CD4-positive, alpha-beta T cell (primary cell): ENCODE results near the gene USP19. TPM values are rescaled to one million over a fixed set of nuclear protein-coding genes. Genes with fewer than 3 reads are reported as not detected.
A peak's percentile ranks its signal among the peaks of the same experiment; 100 is the strongest.

Experiments used
- ATAC-seq: fragments of 200-7000 bp; cut with Tn5 transposase; one replicate; pipeline ENCODE4 v1.10.0; 2022; ENCODE audit warnings: mild to moderate bottlenecking; ENCODE audit not compliant: poor library complexity
- CTCF ChIA-PET: fragments of 350-600 bp; sonication (Branson Sonifier 250); formaldehyde crosslinking; loops from one replicate; lab custom pipeline; 2021; ENCODE audit warnings: antibody characterized with exemption, inconsistent platforms; lab: Charles Lee
- POLR2A ChIA-PET: fragments of 350-600 bp; sonication (Branson Sonifier 250); formaldehyde crosslinking; loops from one replicate; lab custom pipeline; 2021; ENCODE audit warnings: antibody characterized with exemption, inconsistent platforms; lab: Charles Lee
- DNase-seq, 14 experiments: peaks; one replicate each; pipeline ENCODE4 v3.0.0-alpha.2; 2013 to 2020; ENCODE audit warnings: mixed read lengths in 2 of 14
- H3K27ac ChIP-seq, 2 donors: one replicate each; pipeline versions ENCODE4 v1.5.1 to v1.7.0; 2013; ENCODE audit warnings: low read length in 2 of 2, low read depth in 1 of 2, mild to moderate bottlenecking in 1 of 2
- H3K27me3 ChIP-seq, 2 experiments: 1 replicate in 1 of 2; 2 replicates in 1 of 2; pipeline versions ENCODE4 v1.6.1 to v1.7.0; 2013; ENCODE audit warnings: low read length in 2 of 2, control low read depth in 1 of 2, mild to moderate bottlenecking in 1 of 2, moderate library complexity in 1 of 2; ENCODE audit not compliant: insufficient read depth in 2 of 2, control insufficient read depth in 1 of 2
- H3K36me3 ChIP-seq: one replicate; pipeline ENCODE4 v1.6.1; 2013; ENCODE audit warnings: low read length, control low read depth; ENCODE audit not compliant: insufficient read depth
- H3K4me1 ChIP-seq: one replicate; pipeline ENCODE4 v1.6.1; 2013; ENCODE audit warnings: low read length, control low read depth; ENCODE audit not compliant: insufficient read depth
- H3K4me3 ChIP-seq: one replicate; pipeline ENCODE4 v1.5.1; 2013; ENCODE audit warnings: mild to moderate bottlenecking, low read length, moderate library complexity
- H3K9me3 ChIP-seq, 2 experiments: 1 replicate in 1 of 2; 2 replicates in 1 of 2; pipeline versions ENCODE4 v1.6.1 to v1.7.0; 2013; ENCODE audit warnings: low read length in 2 of 2, mild to moderate bottlenecking in 2 of 2, control low read depth in 1 of 2, moderate library complexity in 1 of 2; ENCODE audit not compliant: control insufficient read depth in 1 of 2, insufficient read depth in 1 of 2
- H3K27ac Mint-ChIP-seq: one replicate; pipeline ENCODE4 v1.8.0; 2020; ENCODE audit warnings: mixed read lengths
- H3K27me3 Mint-ChIP-seq: one replicate; pipeline ENCODE4 v1.8.0; 2021; ENCODE audit warnings: mixed read lengths
- H3K36me3 Mint-ChIP-seq: one replicate; pipeline ENCODE4 v1.8.0; 2021; ENCODE audit warnings: low read depth, mixed read lengths
- H3K4me1 Mint-ChIP-seq: one replicate; pipeline ENCODE4 v1.8.0; 2021; ENCODE audit warnings: low read depth, mixed read lengths
- H3K4me3 Mint-ChIP-seq: one replicate; pipeline ENCODE4 v1.8.0; 2020; ENCODE audit warnings: mild to moderate bottlenecking, mixed read lengths
- H3K9me3 Mint-ChIP-seq: one replicate; pipeline ENCODE4 v1.8.0; 2020; ENCODE audit warnings: mixed read lengths
- intact Hi-C, 2 experiments: fragments of 100-400 bp; cut with DNase I in 1 of 2; cut with micrococcal nuclease in 1 of 2; formaldehyde crosslinking; loops; one replicate each; pipeline versions ENCODE4 v1.15.1 to v1.9.0; 2023 to 2025; cut with DNase I, micrococcal nuclease
- total RNA-seq, 174 experiments: library from RNA in 2 of 174; stranded (reverse) in 2 of 174; gene quantifications; one replicate each; pipeline ENCODE4 v1.2.3 and lab custom pipeline; 2021 to 2026
- TF ChIP-seq, protein P1 (sequence below): fragments of 200-600 bp; IDR thresholded peaks from one replicate; pipeline ENCODE4 v1.8.0; 2022; ENCODE audit warnings: antibody characterized with exemption, mild to moderate bottlenecking

USP19 gene
- total RNA-seq, 2 experiments from 2014 or later = 84.9 to 86.2 TPM

DNA sequence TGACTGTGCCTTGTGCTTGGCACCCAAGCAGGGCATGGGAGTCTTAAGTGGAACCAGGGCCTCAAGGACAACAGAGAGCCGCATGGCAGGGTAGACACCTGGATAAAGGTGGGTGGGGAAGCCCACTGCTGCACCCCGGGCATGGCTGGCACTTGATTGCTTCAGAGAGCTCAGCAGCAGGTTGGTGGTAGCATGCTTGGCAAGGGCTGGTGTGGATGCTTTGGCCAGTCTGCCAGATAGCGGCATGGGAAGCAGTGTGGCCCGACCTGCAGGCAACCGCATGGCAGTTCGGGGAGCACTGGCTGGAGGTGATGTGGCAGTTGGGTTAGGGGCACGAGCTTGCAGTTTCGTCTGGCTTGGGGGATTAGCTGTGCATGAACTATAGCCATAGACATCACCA is 43.0 kb upstream of the USP19 start:
- peak overlapping the region; percentile 97 for H3K4me3 Mint-ChIP-seq
- Histone ChIP-seq H3K27me3 (no peaks in the 10 kb centered on the region), H3K4me1 (peaks cover 23% of the 10 kb centered on the region), H3K36me3 (peaks cover 21% of the 10 kb centered on the region), H3K27ac (no peak overlapping the region), H3K4me3 (no peak overlapping the region), H3K9me3 (peaks cover 0 to 7% of the 10 kb centered on the region in 2 experiments)
- TF ChIP-seq, protein P1, sequence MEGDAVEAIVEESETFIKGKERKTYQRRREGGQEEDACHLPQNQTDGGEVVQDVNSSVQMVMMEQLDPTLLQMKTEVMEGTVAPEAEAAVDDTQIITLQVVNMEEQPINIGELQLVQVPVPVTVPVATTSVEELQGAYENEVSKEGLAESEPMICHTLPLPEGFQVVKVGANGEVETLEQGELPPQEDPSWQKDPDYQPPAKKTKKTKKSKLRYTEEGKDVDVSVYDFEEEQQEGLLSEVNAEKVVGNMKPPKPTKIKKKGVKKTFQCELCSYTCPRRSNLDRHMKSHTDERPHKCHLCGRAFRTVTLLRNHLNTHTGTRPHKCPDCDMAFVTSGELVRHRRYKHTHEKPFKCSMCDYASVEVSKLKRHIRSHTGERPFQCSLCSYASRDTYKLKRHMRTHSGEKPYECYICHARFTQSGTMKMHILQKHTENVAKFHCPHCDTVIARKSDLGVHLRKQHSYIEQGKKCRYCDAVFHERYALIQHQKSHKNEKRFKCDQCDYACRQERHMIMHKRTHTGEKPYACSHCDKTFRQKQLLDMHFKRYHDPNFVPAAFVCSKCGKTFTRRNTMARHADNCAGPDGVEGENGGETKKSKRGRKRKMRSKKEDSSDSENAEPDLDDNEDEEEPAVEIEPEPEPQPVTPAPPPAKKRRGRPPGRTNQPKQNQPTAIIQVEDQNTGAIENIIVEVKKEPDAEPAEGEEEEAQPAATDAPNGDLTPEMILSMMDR = no peak
- peak overlapping the region; percentile 47 for H3K27ac Mint-ChIP-seq
- no peaks in the 10 kb centered on the region for H3K9me3 Mint-ChIP-seq
- peaks cover 31% of the 10 kb centered on the region for H3K4me1 Mint-ChIP-seq
- ATAC-seq = no peak
- H3K36me3 Mint-ChIP-seq = peaks cover 36% of the 10 kb centered on the region
- CTCF ChIA-PET = no interaction called here
- no peaks in the 10 kb centered on the region for H3K27me3 Mint-ChIP-seq
- intact Hi-C loops = loop anchor here (2.0 to 10.0 kb wide), 2 partner anchors 43 to 249 kb away; partner anchors contain the start of genes ARIH2 (in 1 of the 2) and USP19 (in 1 of the 2)
- POLR2A ChIA-PET = interaction anchor here (1.1 to 1.7 kb wide), 2 partner anchors 70 to 134 kb away, joined by 3 read pairs; partner anchors contain the start of gene IMPDH2
- DNase-seq = no peak

DNA sequence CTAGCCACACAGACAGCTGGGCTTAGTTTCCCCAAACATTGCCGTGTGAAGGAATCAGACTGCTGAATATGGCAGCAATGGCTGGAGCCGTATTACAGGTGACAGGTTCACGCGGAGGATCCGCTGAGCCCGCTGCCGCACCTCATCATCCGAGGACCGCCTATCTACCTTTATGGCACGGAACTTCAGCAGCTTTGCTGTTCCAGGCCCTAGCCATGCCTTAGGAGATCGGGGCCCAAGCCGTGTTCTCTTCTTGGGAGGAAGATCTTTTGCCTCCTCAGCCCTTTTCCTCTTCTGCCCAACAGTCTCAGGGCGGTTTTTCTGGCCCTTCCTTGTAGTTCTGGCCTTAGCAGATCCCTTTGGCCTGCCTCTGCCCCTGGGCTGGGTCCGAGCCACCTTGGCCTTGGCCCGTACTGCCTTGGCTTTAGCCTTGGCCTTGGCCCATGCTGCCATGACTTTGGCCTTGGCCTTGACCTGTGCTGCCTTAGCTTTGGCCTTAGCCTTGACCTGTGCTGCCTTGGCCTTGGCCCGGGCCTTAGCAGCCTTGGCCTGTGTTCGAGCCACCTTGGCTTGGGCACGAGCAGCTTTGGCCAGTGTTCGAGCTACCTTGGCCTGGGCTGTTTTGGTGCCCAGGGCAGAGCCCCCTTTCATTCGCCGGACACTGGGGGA is 42.3 kb upstream of the USP19 start:
- Histone ChIP-seq H3K27me3 (no peaks in the 10 kb centered on the region), H3K4me3 (no peak overlapping the region), H3K9me3 (peaks cover 0 to 7% of the 10 kb centered on the region in 2 experiments), H3K36me3 (peaks cover 21% of the 10 kb centered on the region), H3K4me1 (peaks cover 23% of the 10 kb centered on the region), H3K27ac (no peak overlapping the region)
- TF ChIP-seq, protein P1 = no peak
- Mint-ChIP-seq H3K4me1 (peaks cover 36% of the 10 kb centered on the region), H3K9me3 (no peaks in the 10 kb centered on the region), H3K27me3 (no peaks in the 10 kb centered on the region), H3K4me3 (no peak overlapping the region), H3K27ac (no peak overlapping the region), H3K36me3 (peaks cover 36% of the 10 kb centered on the region)
- no peak for DNase-seq
- ATAC-seq = no peak
- ChIA-PET POLR2A (interaction anchor here (1.1 to 1.7 kb wide), 2 partner anchors 70 to 134 kb away, joined by 3 read pairs; partner anchors contain the start of gene IMPDH2), CTCF (no interaction called here)
- intact Hi-C loops = loop anchor here in 1 of 2 experiments (10.0 kb wide), 1 partner anchor 248 kb away; the partner anchor contains the start of gene ARIH2

DNA sequence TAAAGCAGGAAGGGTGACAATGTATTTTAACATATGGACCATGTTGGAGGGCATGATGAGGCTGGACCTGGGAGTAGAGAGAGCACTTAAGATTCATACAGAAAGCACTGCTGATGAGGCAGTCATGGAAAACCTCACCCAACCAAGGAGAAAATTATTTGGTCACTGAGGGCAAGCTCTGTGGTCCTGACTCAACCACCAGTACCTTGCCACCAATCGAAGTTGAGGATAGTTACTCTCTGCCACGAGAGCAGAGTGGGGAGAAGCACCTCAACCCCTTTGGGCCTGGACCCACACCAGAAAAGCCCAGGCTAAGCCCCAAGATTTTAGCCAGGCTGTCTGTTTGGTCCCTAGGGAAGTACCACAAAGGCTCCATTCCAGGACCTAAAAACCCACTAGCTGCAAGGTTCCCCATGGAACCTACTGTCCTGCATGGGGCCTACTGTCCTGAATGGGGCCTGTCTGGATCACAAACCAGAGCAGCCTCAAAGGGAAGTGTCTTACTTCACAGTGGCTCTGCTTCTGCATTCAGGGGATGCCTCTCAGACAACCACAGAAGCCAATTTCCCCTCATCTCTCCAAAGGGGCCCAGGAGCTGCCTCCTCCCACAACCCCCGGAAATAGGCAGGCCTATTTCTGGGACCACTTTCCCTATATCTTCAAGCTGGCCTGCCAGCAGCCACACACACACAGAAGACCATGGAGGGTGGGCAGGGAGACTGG is 41.3 kb upstream of the USP19 start:
- Mint-ChIP-seq H3K4me3 (no peak overlapping the region), H3K9me3 (no peaks in the 10 kb centered on the region), H3K36me3 (peaks cover 36% of the 10 kb centered on the region), H3K27me3 (no peaks in the 10 kb centered on the region), H3K27ac (no peak overlapping the region), H3K4me1 (peaks cover 36% of the 10 kb centered on the region)
- DNase-seq = no peak
- peaks cover 22% of the 10 kb centered on the region for H3K4me1 ChIP-seq
- no peaks in the 10 kb centered on the region for H3K27me3 ChIP-seq
- intact Hi-C loops = loop anchor here in 1 of 2 experiments (10.0 kb wide), 1 partner anchor 247 kb away; the partner anchor contains the start of gene ARIH2
- H3K4me3 ChIP-seq = no peak overlapping the region
- no peak overlapping the region for H3K27ac ChIP-seq
- peaks cover 0 to 7% of the 10 kb centered on the region in 2 experiments for H3K9me3 ChIP-seq
- TF ChIP-seq, protein P1 = no peak
- CTCF ChIA-PET = no interaction called here
- H3K36me3 ChIP-seq = peaks cover 21% of the 10 kb centered on the region
- ATAC-seq = no peak
- POLR2A ChIA-PET = no interaction called here
